ENCODE results near the gene R3HDM4. TPM values are rescaled to one million over a fixed set of nuclear protein-coding genes. Genes with fewer than 3 reads are reported as not detected.

The R3HDM4 gene
- polyA plus RNA-seq, 2 of the 4 experiments (the other 2 are of a cell fraction): 22.7 to 24.8 TPM

DNA sequence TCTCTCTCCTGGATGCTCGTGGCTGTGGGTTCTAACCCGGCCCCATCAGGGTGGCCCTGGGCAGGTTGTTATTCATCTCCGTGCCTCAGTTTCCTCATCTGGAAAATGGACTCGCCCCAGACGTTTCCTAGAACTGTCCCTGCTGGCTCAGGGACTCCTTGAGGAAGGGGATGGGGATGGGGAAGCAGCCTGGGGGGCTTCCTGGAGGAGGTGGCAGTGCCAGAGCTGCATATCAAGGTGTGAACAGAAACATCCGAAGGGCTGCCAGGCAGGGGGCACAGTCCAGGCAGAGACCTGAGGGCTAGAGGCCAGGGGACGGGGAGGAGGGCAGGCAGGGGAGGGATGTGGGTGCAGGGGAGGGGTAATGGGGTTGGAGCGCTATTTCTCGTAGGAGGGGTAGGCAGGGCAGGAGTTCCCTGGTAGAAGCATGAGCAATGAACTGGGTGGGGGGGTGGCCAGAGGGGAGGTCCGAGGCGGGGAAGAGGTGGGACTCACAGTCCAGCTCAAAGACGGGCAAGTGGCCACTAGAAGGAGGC, 64.6 kb downstream of the R3HDM4 start:
- no peak for TF ChIP-seq RFX5 (IDR thresholded peaks at IDR 0.05)
- TF ChIP-seq CHD4 (IDR thresholded peaks at IDR 0.05; ENCODE audit: borderline replicate concordance): no peak
- TF ChIP-seq ZFP36 (IDR thresholded peaks at IDR 0.05; ENCODE audit: borderline replicate concordance, partially characterized antibody): peak; percentile 66
- TF ChIP-seq MAZ (IDR thresholded peaks at IDR 0.05; ENCODE audit: borderline replicate concordance, low read depth, low read length): no peak
- ATAC-seq (no peak), FAIRE-seq (no peak), DNase-seq (ENCODE audit: low read depth in 1 of 2, low spot score in 1 of 2) (no peak)
- H3K4me3 ChIP-seq: no peak overlapping the region
- H3K4me2 ChIP-seq: no peak overlapping the region
- 56% methylated on average over 7 of the region's 12 CpGs for WGBS (ENCODE audit: missing lambda C conversion rate)
- H3K9me3 ChIP-seq: no peaks in the 10 kb centered on the region
- peaks cover 17% of the 10 kb centered on the region for H3K4me1 ChIP-seq
- H3K27ac ChIP-seq: peak overlapping the region in 1 of 2 experiments; percentile 49; a peak in 3 of 6 replicates
- CTCF ChIA-PET: interaction anchor here (1.1 to 1.7 kb wide), 2 partner anchors 10 to 225 kb away, joined by 3 to 4 read pairs; partner anchors contain the start of gene CFD
- POLR2A ChIA-PET: no interaction called here

Small RNAs within 50 kb of the gene (small RNA-seq; reads per million reads assigned to genes)
- 1.6 to 1,108 (median 141) reads per million in 6 experiments for gene RNU6-9

Other genes starting within 250 kb of the R3HDM4 start
- gene FSTL3, start 236.8 kb downstream of the R3HDM4 start, polyA plus RNA-seq (2011; rRNA removed): 45.5 and 58.1 TPM in 2 replicates
- 110 to 131 TPM (median 118 TPM) in 3 replicates for gene FSTL3, start 236.8 kb downstream of the R3HDM4 start, polyA plus RNA-seq (2017; fragmentation: RNase III; extraction: RNeasy Plus Mini Kit Qiagen cat#74134 plus additional on column Dnase treatment)
- gene PRSS57, start 217.8 kb downstream of the R3HDM4 start, polyA plus RNA-seq (2011; rRNA removed): 0.10 TPM in 1 of 2 replicates, not detected in the other
- not detected in 3 replicates for gene PRSS57, start 217.8 kb downstream of the R3HDM4 start, polyA plus RNA-seq (2017; fragmentation: RNase III; extraction: RNeasy Plus Mini Kit Qiagen cat#74134 plus additional on column Dnase treatment)
- 2.0 and 3.0 TPM in 2 replicates for gene PALM, start 204.3 kb downstream of the R3HDM4 start, polyA plus RNA-seq (2011; rRNA removed)
- 11.4 to 17.5 TPM (median 15.7 TPM) in 3 replicates for gene PALM, start 204.3 kb downstream of the R3HDM4 start, polyA plus RNA-seq (2017; fragmentation: RNase III; extraction: RNeasy Plus Mini Kit Qiagen cat#74134 plus additional on column Dnase treatment)
- 38.3 and 46.5 TPM in 2 replicates for gene MISP, start 162.1 kb downstream of the R3HDM4 start, polyA plus RNA-seq (2011; rRNA removed)
- gene MISP, start 162.1 kb downstream of the R3HDM4 start, polyA plus RNA-seq (2017; fragmentation: RNase III; extraction: RNeasy Plus Mini Kit Qiagen cat#74134 plus additional on column Dnase treatment): 56.9 to 62.7 TPM (median 61.4 TPM) in 3 replicates
- 144 and 207 TPM in 2 replicates for gene PTBP1, start 115.8 kb downstream of the R3HDM4 start, polyA plus RNA-seq (2011; rRNA removed)
- 264 to 299 TPM (median 285 TPM) in 3 replicates for gene PTBP1, start 115.8 kb downstream of the R3HDM4 start, polyA plus RNA-seq (2017; fragmentation: RNase III; extraction: RNeasy Plus Mini Kit Qiagen cat#74134 plus additional on column Dnase treatment)
- 2.6 and 3.2 TPM in 2 replicates for gene PLPPR3, start 91.3 kb downstream of the R3HDM4 start, polyA plus RNA-seq (2011; rRNA removed)
- 3.5 to 4.2 TPM (median 3.7 TPM) in 3 replicates for gene PLPPR3, start 91.3 kb downstream of the R3HDM4 start, polyA plus RNA-seq (2017; fragmentation: RNase III; extraction: RNeasy Plus Mini Kit Qiagen cat#74134 plus additional on column Dnase treatment)
- gene AZU1, start 85.4 kb downstream of the R3HDM4 start, polyA plus RNA-seq (2011; rRNA removed): 0.15 and 0.31 TPM in 2 replicates
- 0.26 to 0.55 TPM (median 0.32 TPM) in 3 replicates for gene AZU1, start 85.4 kb downstream of the R3HDM4 start, polyA plus RNA-seq (2017; fragmentation: RNase III; extraction: RNeasy Plus Mini Kit Qiagen cat#74134 plus additional on column Dnase treatment)
- 0.21 and 0.36 TPM in 2 replicates for gene PRTN3, start 72.2 kb downstream of the R3HDM4 start, polyA plus RNA-seq (2011; rRNA removed)
- gene PRTN3, start 72.2 kb downstream of the R3HDM4 start, polyA plus RNA-seq (2017; fragmentation: RNase III; extraction: RNeasy Plus Mini Kit Qiagen cat#74134 plus additional on column Dnase treatment): 0.18 to 0.39 TPM (median 0.24 TPM) in 3 replicates
- gene ELANE, start 60.9 kb downstream of the R3HDM4 start, polyA plus RNA-seq (2011; rRNA removed): 0.15 and 0.35 TPM in 2 replicates
- gene ELANE, start 60.9 kb downstream of the R3HDM4 start, polyA plus RNA-seq (2017; fragmentation: RNase III; extraction: RNeasy Plus Mini Kit Qiagen cat#74134 plus additional on column Dnase treatment): 0.14 to 0.15 TPM (median 0.15 TPM) in 3 replicates
- 7.6 TPM in 2 replicates for gene CFD, start 53.6 kb downstream of the R3HDM4 start, polyA plus RNA-seq (2011; rRNA removed)
- gene CFD, start 53.6 kb downstream of the R3HDM4 start, polyA plus RNA-seq (2017; fragmentation: RNase III; extraction: RNeasy Plus Mini Kit Qiagen cat#74134 plus additional on column Dnase treatment): 13.8 to 14.8 TPM (median 14.3 TPM) in 3 replicates
- 8.0 TPM in 2 replicates for gene MED16, start 20.0 kb downstream of the R3HDM4 start, polyA plus RNA-seq (2011; rRNA removed)
- 11.9 to 13.9 TPM (median 12.7 TPM) in 3 replicates for gene MED16, start 20.0 kb downstream of the R3HDM4 start, polyA plus RNA-seq (2017; fragmentation: RNase III; extraction: RNeasy Plus Mini Kit Qiagen cat#74134 plus additional on column Dnase treatment)
- gene RNU6-9, start 19.7 kb downstream of the R3HDM4 start, polyA plus RNA-seq (2011; rRNA removed): not detected in 2 replicates
- gene RNU6-9, start 19.7 kb downstream of the R3HDM4 start, polyA plus RNA-seq (2017; fragmentation: RNase III; extraction: RNeasy Plus Mini Kit Qiagen cat#74134 plus additional on column Dnase treatment): not detected in 3 replicates
- 0.05 and 0.14 TPM in 2 replicates for gene KISS1R, start 4.1 kb upstream of the R3HDM4 start, polyA plus RNA-seq (2011; rRNA removed)
- gene KISS1R, start 4.1 kb upstream of the R3HDM4 start, polyA plus RNA-seq (2017; fragmentation: RNase III; extraction: RNeasy Plus Mini Kit Qiagen cat#74134 plus additional on column Dnase treatment): 0.18 to 0.79 TPM (median 0.38 TPM) in 3 replicates
- gene ARID3A, start 12.8 kb upstream of the R3HDM4 start, polyA plus RNA-seq (2011; rRNA removed): 3.3 and 3.4 TPM in 2 replicates
- gene ARID3A, start 12.8 kb upstream of the R3HDM4 start, polyA plus RNA-seq (2017; fragmentation: RNase III; extraction: RNeasy Plus Mini Kit Qiagen cat#74134 plus additional on column Dnase treatment): 4.6 to 6.1 TPM (median 5.4 TPM) in 3 replicates
- 22.2 and 23.8 TPM in 2 replicates for gene WDR18, start 71.1 kb upstream of the R3HDM4 start, polyA plus RNA-seq (2011; rRNA removed)
- gene WDR18, start 71.1 kb upstream of the R3HDM4 start, polyA plus RNA-seq (2017; fragmentation: RNase III; extraction: RNeasy Plus Mini Kit Qiagen cat#74134 plus additional on column Dnase treatment): 41.7 to 48.9 TPM (median 48.1 TPM) in 3 replicates
- 0.65 and 0.67 TPM in 2 replicates for gene GRIN3B, start 87.2 kb upstream of the R3HDM4 start, polyA plus RNA-seq (2011; rRNA removed)
- 1.1 to 1.5 TPM (median 1.5 TPM) in 3 replicates for gene GRIN3B, start 87.2 kb upstream of the R3HDM4 start, polyA plus RNA-seq (2017; fragmentation: RNase III; extraction: RNeasy Plus Mini Kit Qiagen cat#74134 plus additional on column Dnase treatment)
- 45.6 and 53.3 TPM in 2 replicates for gene TMEM259, start 107.9 kb upstream of the R3HDM4 start, polyA plus RNA-seq (2011; rRNA removed)
- gene TMEM259, start 107.9 kb upstream of the R3HDM4 start, polyA plus RNA-seq (2017; fragmentation: RNase III; extraction: RNeasy Plus Mini Kit Qiagen cat#74134 plus additional on column Dnase treatment): 71.1 to 82.2 TPM (median 78.3 TPM) in 3 replicates
- not detected in 2 replicates for gene RNU6-2, start 108.3 kb upstream of the R3HDM4 start, polyA plus RNA-seq (2011; rRNA removed)
- not detected in 3 replicates for gene RNU6-2, start 108.3 kb upstream of the R3HDM4 start, polyA plus RNA-seq (2017; fragmentation: RNase III; extraction: RNeasy Plus Mini Kit Qiagen cat#74134 plus additional on column Dnase treatment)
- 31.7 and 32.2 TPM in 2 replicates for gene CNN2, start 113.4 kb upstream of the R3HDM4 start, polyA plus RNA-seq (2011; rRNA removed)
- 99.3 to 115 TPM (median 101 TPM) in 3 replicates for gene CNN2, start 113.4 kb upstream of the R3HDM4 start, polyA plus RNA-seq (2017; fragmentation: RNase III; extraction: RNeasy Plus Mini Kit Qiagen cat#74134 plus additional on column Dnase treatment)
- 5.0 and 6.6 TPM in 2 replicates for gene ABCA7, start 126.9 kb upstream of the R3HDM4 start, polyA plus RNA-seq (2011; rRNA removed)
- 8.8 to 13.5 TPM (median 12.6 TPM) in 3 replicates for gene ABCA7, start 126.9 kb upstream of the R3HDM4 start, polyA plus RNA-seq (2017; fragmentation: RNase III; extraction: RNeasy Plus Mini Kit Qiagen cat#74134 plus additional on column Dnase treatment)
- 0.48 and 1.2 TPM in 2 replicates for gene ARHGAP45, start 153.9 kb upstream of the R3HDM4 start, polyA plus RNA-seq (2011; rRNA removed)
- gene ARHGAP45, start 153.9 kb upstream of the R3HDM4 start, polyA plus RNA-seq (2017; fragmentation: RNase III; extraction: RNeasy Plus Mini Kit Qiagen cat#74134 plus additional on column Dnase treatment): 1.5 to 1.9 TPM (median 1.8 TPM) in 3 replicates
- gene POLR2E, start 182.2 kb upstream of the R3HDM4 start, polyA plus RNA-seq (2011; rRNA removed): 81.0 and 99.6 TPM in 2 replicates
- gene POLR2E, start 182.2 kb upstream of the R3HDM4 start, polyA plus RNA-seq (2017; fragmentation: RNase III; extraction: RNeasy Plus Mini Kit Qiagen cat#74134 plus additional on column Dnase treatment): 170 to 181 TPM (median 172 TPM) in 3 replicates
- 223 and 248 TPM in 2 replicates for gene GPX4, start 190.8 kb upstream of the R3HDM4 start, polyA plus RNA-seq (2011; rRNA removed)
- gene GPX4, start 190.8 kb upstream of the R3HDM4 start, polyA plus RNA-seq (2017; fragmentation: RNase III; extraction: RNeasy Plus Mini Kit Qiagen cat#74134 plus additional on column Dnase treatment): 370 to 402 TPM (median 394 TPM) in 3 replicates

Data from A549 (cell line).